ENCODE data around the gene SLC35E3. TPM values are rescaled to one million over a fixed set of nuclear protein-coding genes. Genes with fewer than 3 reads are reported as not detected.

SLC35E3 gene
- total and polyA plus RNA-seq, 2 experiments from 2014 or later, result 5.5 to 13.8 TPM

GRCh38 chr12:68775121-68775630 is 29.2 kb downstream of the SLC35E3 start:
- no peak overlapping the region for H3K27ac Mint-ChIP-seq
- H3K4me2 ChIP-seq, result no peak overlapping the region
- H2AFZ ChIP-seq, result no peak overlapping the region
- TF ChIP-seq POLR2AphosphoS5 (IDR thresholded peaks at IDR 0.05; ENCODE audit: low read depth), result no peak
- no peaks in the 10 kb centered on the region for H3K9me3 Mint-ChIP-seq
- H3K27ac ChIP-seq (ENCODE audit: low read depth), result no peak overlapping the region
- peaks cover 6% of the 10 kb centered on the region for H3K27me3 Mint-ChIP-seq (ENCODE audit: insufficient read depth, low read depth, poor library complexity)
- no peaks in the 10 kb centered on the region for H3K27me3 ChIP-seq (ENCODE audit: insufficient read depth)
- H3F3A ChIP-seq (replicated peaks; ENCODE audit: low read depth), result no peaks in the 10 kb centered on the region
- no peaks in the 10 kb centered on the region for H3K4me1 ChIP-seq (ENCODE audit: insufficient read depth)
- H3K36me3 ChIP-seq (ENCODE audit: insufficient read depth), result no peaks in the 10 kb centered on the region
- H3K4me3 ChIP-seq, result no peak overlapping the region
- no peaks in the 10 kb centered on the region for H3K9me2 ChIP-seq (ENCODE audit: insufficient read depth)
- H3K36me3 Mint-ChIP-seq (ENCODE audit: low read depth), result no peaks in the 10 kb centered on the region; the same call in 2 of the 3 replicates
- no peaks in the 10 kb centered on the region for H4K20me1 ChIP-seq (replicated peaks; ENCODE audit: insufficient read depth)
- DNase-seq (ENCODE audit: low spot score) (no peak), ATAC-seq (no peak)
- H3K4me3 Mint-ChIP-seq, result no peak overlapping the region
- no peaks in the 10 kb centered on the region for H3K79me2 ChIP-seq (replicated peaks; ENCODE audit: insufficient read depth)
- H3K4me1 Mint-ChIP-seq, result no peaks in the 10 kb centered on the region

- DNase-seq (ENCODE audit: low spot score) (no peak), ATAC-seq (no peak)
- no peaks in the 10 kb centered on the region; the same call in 2 of the 3 replicates for H3K36me3 Mint-ChIP-seq (ENCODE audit: low read depth)
- no peaks in the 10 kb centered on the region for H3K79me2 ChIP-seq (replicated peaks; ENCODE audit: insufficient read depth)
- H3K27me3 ChIP-seq (ENCODE audit: insufficient read depth), result no peaks in the 10 kb centered on the region
- H3K4me3 Mint-ChIP-seq, result no peak overlapping the region
- no peak overlapping the region for H2AFZ ChIP-seq
- no peak overlapping the region for H3K27ac Mint-ChIP-seq
- no peaks in the 10 kb centered on the region for H3K9me2 ChIP-seq (ENCODE audit: insufficient read depth)
- H3F3A ChIP-seq (replicated peaks; ENCODE audit: low read depth), result no peaks in the 10 kb centered on the region
- no peaks in the 10 kb centered on the region for H3K4me1 Mint-ChIP-seq
- H3K4me1 ChIP-seq (ENCODE audit: insufficient read depth), result no peaks in the 10 kb centered on the region
- no peaks in the 10 kb centered on the region for H3K36me3 ChIP-seq (ENCODE audit: insufficient read depth)
- no peaks in the 10 kb centered on the region for H3K9me3 Mint-ChIP-seq
- peaks cover 7% of the 10 kb centered on the region for H3K27me3 Mint-ChIP-seq (ENCODE audit: insufficient read depth, low read depth, poor library complexity)
- no peak overlapping the region for H3K4me3 ChIP-seq
- no peak overlapping the region for H3K4me2 ChIP-seq
- H4K20me1 ChIP-seq (replicated peaks; ENCODE audit: insufficient read depth), result no peaks in the 10 kb centered on the region
- no peak overlapping the region for H3K27ac ChIP-seq (ENCODE audit: low read depth)
- TF ChIP-seq CREB1 (CRISPR knock-in tag; IDR thresholded peaks at IDR 0.05; ENCODE audit: low read depth), result no peak
- TF ChIP-seq ZNF462 (CRISPR knock-in tag; IDR thresholded peaks at IDR 0.05), result no peak
- no peak for TF ChIP-seq POLR2AphosphoS5 (IDR thresholded peaks at IDR 0.05; ENCODE audit: low read depth)
- TF ChIP-seq NANOG (IDR thresholded peaks at IDR 0.05; ENCODE audit: borderline replicate concordance), result no peak
- no peak for TF ChIP-seq CTCF (conservative IDR thresholded peaks at IDR 0.05; ENCODE audit: low read depth in 2 of 2)
- TF ChIP-seq EZH2phosphoT487 (IDR thresholded peaks at IDR 0.05; ENCODE audit: unreplicated experiment), result no peak
- no peak for TF ChIP-seq ETS1 (IDR thresholded peaks at IDR 0.05)
- TF ChIP-seq ZNF331 (CRISPR knock-in tag; IDR thresholded peaks at IDR 0.05; ENCODE audit: low read depth), result no peak
- no peak for TF ChIP-seq ZNF114 (CRISPR knock-in tag; IDR thresholded peaks at IDR 0.05)
- TF ChIP-seq JUNB (IDR thresholded peaks at IDR 0.05; ENCODE audit: unreplicated experiment), result no peak
- TF ChIP-seq EZH2 (IDR thresholded peaks at IDR 0.05; ENCODE audit: low read depth, unreplicated experiment), result no peak
- TF ChIP-seq STAT1 (IDR thresholded peaks at IDR 0.05; ENCODE audit: unreplicated experiment), result no peak
Measured at GRCh38 chr12:68776976-68777610, 31.1 kb downstream of the SLC35E3 start.

Measured in GM23338 (cell line).